H1 (cell line): Measurements from ENCODE around the gene ZFR. TPM values are rescaled to one million over a fixed set of nuclear protein-coding genes. Genes with fewer than 3 reads are reported as not detected.

Source experiments
- CTCF ChIA-PET: fragments of 300-600 bp; sonication (Branson Sonifier 250); formaldehyde crosslinking; loops from one replicate; lab custom pipeline; 2021; ENCODE audit not compliant: partially characterized antibody; lab: Charles Lee
- POLR2A ChIA-PET: fragments of 300-600 bp; sonication (Branson Sonifier 250); formaldehyde crosslinking; loops from one replicate; lab custom pipeline; 2021; ENCODE audit warnings: inconsistent platforms; ENCODE audit not compliant: partially characterized antibody; lab: Charles Lee
- DNase-seq, 2 experiments: peaks; one replicate each; pipeline versions ENCODE4 v3.0.0 to v3.0.0-alpha.2; 2010 to 2022; ENCODE audit warnings: low spot score in 2 of 2, low read depth in 1 of 2, mixed read lengths in 1 of 2
- FAIRE-seq: peaks from 2 replicates; lab custom pipeline; 2011; peaks lifted over from hg19 to GRCh38; lab: Jason Lieb, UNC
- H2AFZ ChIP-seq: 2 replicates; pipeline ENCODE4 v1.8.1; 2012; ENCODE audit warnings: low read length, inconsistent platforms
- H2AK5ac ChIP-seq: 2 replicates; pipeline ENCODE4 v1.6.1; 2013; ENCODE audit warnings: low read depth, low read length
- H2BK120ac ChIP-seq: replicated peaks from 2 replicates; pipeline ENCODE3; 2013; ENCODE audit warnings: low read depth, low read length, inconsistent platforms
- H2BK12ac ChIP-seq: 2 replicates; pipeline ENCODE4 v1.6.1; 2013; ENCODE audit warnings: low read depth, low read length
- H2BK15ac ChIP-seq: 2 replicates; pipeline ENCODE4 v1.6.1; 2013; ENCODE audit warnings: low read length
- H2BK20ac ChIP-seq: 2 replicates; pipeline ENCODE4 v1.6.1; 2013; ENCODE audit warnings: low read length
- H2BK5ac ChIP-seq: 2 replicates; pipeline ENCODE4 v1.6.1; 2013; ENCODE audit warnings: low read depth, low read length
- H3K14ac ChIP-seq: 2 replicates; pipeline ENCODE4 v1.6.1; 2013; ENCODE audit warnings: inconsistent platforms; ENCODE audit not compliant: insufficient read length
- H3K18ac ChIP-seq: 2 replicates; pipeline ENCODE4 v1.6.1; 2013; ENCODE audit warnings: low read length; ENCODE audit errors: extremely low read depth
- H3K23ac ChIP-seq: 2 replicates; pipeline ENCODE4 v1.6.1; 2013; ENCODE audit warnings: inconsistent platforms; ENCODE audit not compliant: insufficient read length
- H3K23me2 ChIP-seq: 2 replicates; pipeline ENCODE4 v1.6.1; 2013; ENCODE audit warnings: low read depth, low read length
- H3K27ac ChIP-seq: 2 replicates; pipeline ENCODE4 v1.6.1; 2011; ENCODE audit warnings: low read depth, low read length, inconsistent platforms
- H3K27me3 ChIP-seq, 4 experiments: replicated peaks in 1 of 4; 1 replicate in 1 of 4; 2 replicates in 3 of 4; pipeline versions ENCODE4 v1.6.1 to v1.8.1; 2011 to 2013; ENCODE audit warnings: low read length in 3 of 4, mild to moderate bottlenecking in 3 of 4, inconsistent platforms in 2 of 4, mixed read lengths in 2 of 4, moderate library complexity in 1 of 4; ENCODE audit not compliant: control insufficient read depth in 3 of 4, insufficient read depth in 3 of 4; ENCODE audit errors: extremely low read depth in 1 of 4
- H3K36me3 ChIP-seq, 4 experiments: 2 replicates each; pipeline versions ENCODE4 v1.6.1 to v1.8.1; 2011 to 2013; ENCODE audit warnings: mild to moderate bottlenecking in 4 of 4, low read length in 3 of 4, moderate library complexity in 2 of 4, control low read depth in 1 of 4, inconsistent platforms in 1 of 4; ENCODE audit not compliant: insufficient read depth in 4 of 4, control insufficient read depth in 2 of 4
- H3K4ac ChIP-seq: replicated peaks from 2 replicates; pipeline ENCODE3; 2013; ENCODE audit warnings: low read length, low read depth, mixed read lengths, inconsistent platforms; ENCODE audit not compliant: insufficient read length
- H3K4me1 ChIP-seq, 4 experiments: replicated peaks in 1 of 4; 1 replicate in 1 of 4; 2 replicates in 3 of 4; pipeline versions ENCODE4 v1.6.1 to v1.8.1; 2011 to 2013; ENCODE audit warnings: low read length in 3 of 4, inconsistent platforms in 2 of 4, mixed read lengths in 1 of 4; ENCODE audit not compliant: insufficient read depth in 4 of 4, control insufficient read depth in 3 of 4
- H3K4me2 ChIP-seq, 2 experiments: 2 replicates each; pipeline versions ENCODE4 v1.6.1 to v1.8.1; 2011 to 2013; ENCODE audit warnings: low read depth in 2 of 2, low read length in 2 of 2, control low read depth in 1 of 2, inconsistent platforms in 1 of 2, mild to moderate bottlenecking in 1 of 2; ENCODE audit not compliant: insufficient read depth in 1 of 2
- H3K4me3 ChIP-seq, 4 experiments: fragments of 200-600, 300-600 bp in 1 of 4; sonication (generic), shearing (Covaris generic), sonication (Bioruptor Twin) in 1 of 4; 2 replicates each; pipeline versions ENCODE4 v1.5.1 to v1.8.1; 2011 to 2016; ENCODE audit warnings: low read length in 4 of 4, low read depth in 3 of 4, control low read depth in 2 of 4, inconsistent platforms in 2 of 4, mild to moderate bottlenecking in 2 of 4, mixed read lengths in 1 of 4, moderate library complexity in 1 of 4; ENCODE audit not compliant: insufficient read depth in 2 of 4; ENCODE audit errors: extremely low read depth in 1 of 4
- H3K56ac ChIP-seq: replicated peaks from 2 replicates; pipeline ENCODE3; 2013; ENCODE audit warnings: low read depth, mild to moderate bottlenecking, mixed read lengths, low read length, inconsistent platforms; ENCODE audit not compliant: insufficient read length
- H3K79me1 ChIP-seq: 2 replicates; pipeline ENCODE4 v1.6.1; 2013; ENCODE audit warnings: low read depth, low read length, control low read depth
- H3K79me2 ChIP-seq, 2 experiments: 2 replicates each; pipeline versions ENCODE4 v1.6.1 to v1.8.1; 2012 to 2013; ENCODE audit warnings: low read length in 2 of 2, mild to moderate bottlenecking in 2 of 2, inconsistent platforms in 1 of 2; ENCODE audit not compliant: insufficient read depth in 2 of 2, control insufficient read depth in 1 of 2
- H3K9ac ChIP-seq, 4 experiments: replicated peaks in 1 of 4; 1 replicate in 1 of 4; 2 replicates in 3 of 4; pipeline versions ENCODE4 v1.6.1 to v1.8.1; 2011 to 2013; ENCODE audit warnings: low read depth in 3 of 4, low read length in 3 of 4, control low read depth in 2 of 4, mild to moderate bottlenecking in 2 of 4, moderate library complexity in 2 of 4, inconsistent platforms in 1 of 4; ENCODE audit errors: extremely low read depth in 1 of 4
- H3K9me3 ChIP-seq, 2 experiments: 2 replicates each; pipeline versions ENCODE4 v1.6.1 to v1.8.1; 2012 to 2013; ENCODE audit warnings: mild to moderate bottlenecking in 2 of 2, moderate library complexity in 2 of 2, control low read depth in 1 of 2, inconsistent platforms in 1 of 2, low read depth in 1 of 2, low read length in 1 of 2, mixed read lengths in 1 of 2; ENCODE audit not compliant: insufficient read depth in 2 of 2
- H4K20me1 ChIP-seq, 2 experiments: replicated peaks in 1 of 2; 2 replicates each; pipeline versions ENCODE3 to v1.8.1; 2011 to 2013; ENCODE audit warnings: inconsistent platforms in 2 of 2, low read length in 2 of 2, mild to moderate bottlenecking in 1 of 2; ENCODE audit not compliant: insufficient read depth in 2 of 2, control insufficient read depth in 1 of 2
- H4K5ac ChIP-seq: 2 replicates; pipeline ENCODE4 v1.6.1; 2013; ENCODE audit warnings: low read length, low read depth, mixed read lengths, inconsistent platforms; ENCODE audit not compliant: insufficient read length
- H4K8ac ChIP-seq: 2 replicates; pipeline ENCODE4 v1.8.0; 2013; ENCODE audit warnings: mild to moderate bottlenecking, moderate library complexity, low read length, inconsistent platforms; ENCODE audit not compliant: insufficient read depth; ENCODE audit errors: extremely low read depth
- H4K91ac ChIP-seq: replicated peaks from 2 replicates; pipeline ENCODE3; 2013; ENCODE audit warnings: low read length, mixed read lengths, inconsistent platforms; ENCODE audit not compliant: insufficient read length
- GABPA ChIP-seq: IDR thresholded peaks from 2 replicates; pipeline ENCODE4 v1.6.1; 2011; ENCODE audit warnings: mild to moderate bottlenecking, low read length, moderate library complexity, borderline replicate concordance; ENCODE audit not compliant: insufficient read depth
- HDAC2 ChIP-seq, 2 experiments: fragments of 300-600 bp in 1 of 2; sonication (generic) in 1 of 2; IDR thresholded peaks; 2 replicates each; pipeline ENCODE4 v1.6.1; 2011 to 2012; ENCODE audit warnings: low read depth in 2 of 2, low read length in 2 of 2, mild to moderate bottlenecking in 2 of 2, moderate library complexity in 2 of 2, borderline replicate concordance in 1 of 2, inconsistent platforms in 1 of 2
- WGBS, 2 experiments: shearing (Covaris generic) in 1 of 2; methylation state at CpG; one replicate each; pipeline versions ENCODE4 v1.1.6 to v1.1.7; 2013 to 2015; ENCODE audit warnings: low lambda C conversion rate in 2 of 2, mixed read lengths in 2 of 2, inconsistent platforms in 1 of 2, low coverage in 1 of 2, missing lambda C conversion rate in 1 of 2; ENCODE audit not compliant: insufficient replicate concordance in 2 of 2, insufficient coverage in 1 of 2, insufficient read length in 1 of 2; ENCODE audit errors: extremely low coverage in 1 of 2, missing lambda C conversion rate in 1 of 2; 5-methylcytosine and 5-hydroxymethylcytosine counted together
- polyA plus RNA-seq, 7 experiments: library from polyadenylated mRNA; depleted of rRNA in 3 of 7; stranded (reverse) in 5 of 7; unstranded in 2 of 7; fragments of >200 nt in 5 of 7; fragments of 200-250 nt in 2 of 7; gene quantifications; 1 replicate in 5 of 7; 2 replicates in 1 of 7; 4 replicates in 1 of 7; pipeline versions ENCODE4 v1.2.1 to v1.2.3, GENCODE V29; 2011 to 2013; ENCODE audit warnings: missing spikeins in 2 of 7, mixed read lengths in 2 of 7
- total RNA-seq: library from RNA; stranded (reverse); fragmentation: NEBNext Ultra II Directional; extraction: Animal tissue kit (Norgen Biotek cat#: 25700); gene quantifications from 2 replicates; pipeline ENCODE4 v1.2.1, GENCODE V29; 2021

The ZFR gene
- total and polyA plus RNA-seq, 2 of the 8 experiments (the other 6 are each of a cell fraction or from before 2014, with no cell fraction given) = 68.8 to 92.7 TPM

GRCh38 chr5:32369542-32370155 is 74.9 kb downstream of the ZFR start:
- Histone ChIP-seq H3K4me3 (no peak overlapping the region), H2BK120ac (no peak overlapping the region), H4K5ac (no peak overlapping the region), H3K4me2 (no peak overlapping the region), H2BK12ac (no peak overlapping the region), H3K9me3 (no peaks in the 10 kb centered on the region), H3K23me2 (no peaks in the 10 kb centered on the region), H3K56ac (no peak overlapping the region), H4K8ac (no peak overlapping the region), H3K79me2 (no peaks in the 10 kb centered on the region), H3K14ac (no peak overlapping the region), H4K91ac (no peak overlapping the region), H2BK5ac (no peak overlapping the region), H2BK15ac (no peak overlapping the region), H4K20me1 (peaks cover 0 to 4% of the 10 kb centered on the region in 2 experiments), H3K23ac (no peak overlapping the region), H3K4me1 (no peaks in the 10 kb centered on the region), H3K18ac (no peak overlapping the region), H2BK20ac (no peak overlapping the region), H3K27me3 (no peaks in the 10 kb centered on the region), H3K27ac (no peak overlapping the region), H2AK5ac (no peak overlapping the region), H3K4ac (no peak overlapping the region), H3K36me3 (peaks cover 0 to 20% (median 2%) of the 10 kb centered on the region in 4 experiments; a peak in 5 of 8 replicates), H2AFZ (no peak overlapping the region), H3K79me1 (no peaks in the 10 kb centered on the region), H3K9ac (no peak overlapping the region)
- 88% methylated on average over 8 of the region's 8 CpGs; no CpG with 5 or more reads in 1 of the 2 experiments for whole genome bisulfite sequencing, 2 experiments
- CTCF ChIA-PET = no interaction called here
- POLR2A ChIA-PET = interaction anchor here (0.9 kb wide), 1 partner anchor 34 kb away, joined by 3 read pairs; no protein-coding TSS in a partner anchor
- TF ChIP-seq GABPA (no peak), HDAC2 (IDR thresholded peaks at IDR 0.05; ENCODE audit: borderline replicate concordance in 1 of 2, low read depth in 2 of 2, low read length in 2 of 2) (no peak)
- DNase-seq = no peak
- FAIRE-seq = no peak
